A549 treated with CORT108297 at 1 μM for 4 hours (cell line): ENCODE data around the gene TBC1D1. TPM values are rescaled to one million over a fixed set of nuclear protein-coding genes. Genes with fewer than 3 reads are reported as not detected.

ENCODE experiments used
- total RNA-seq: library from RNA; stranded (reverse); fragments of 200-300 nt; extraction: Qiagen RNA extraction; gene quantifications from 5 replicates; pipeline ENCODE4 v1.2.3, GENCODE V29; 2022

TBC1D1 gene
- total RNA-seq = 21.4 to 27.2 TPM (median 24.2 TPM) in 5 replicates

GRCh38 chr4:37890801-37891259, at the start of gene TBC1D1:
TBC1D1 (plus strand) TSS chr4:37891084; CDS start chr4:37902096, 11,012 bp downstream.

GRCh38 chr4:37960098-37960497, 69.2 kb downstream of the TBC1D1 start, which contains the start of gene PTTG2:
PTTG2 (plus strand) TSS chr4:37960398; CDS start chr4:37960435, 37 bp downstream.

Other genes with a start within 250 kb of the TBC1D1 start
- 4.3 to 7.2 TPM (median 5.4 TPM) in 5 replicates for gene RELL1, start 204.7 kb upstream of the TBC1D1 start, total RNA-seq
- 13.7 to 14.8 TPM (median 13.9 TPM) in 5 replicates for gene PGM2, start 64.4 kb upstream of the TBC1D1 start, total RNA-seq
- not detected in 5 replicates for gene PTTG2, start 69.3 kb downstream of the TBC1D1 start, total RNA-seq